PFSK-1 (cell line): Measurements from ENCODE around the gene HS6ST1.

Source experiments
- FOXP2 ChIP-seq: optimal IDR thresholded peaks from 2 replicates; pipeline ENCODE3; 2011; ENCODE audit warnings: borderline replicate concordance, control low read depth, inconsistent platforms; ENCODE audit not compliant: insufficient read depth; ENCODE audit errors: extremely low read length, extremely low read depth
- POLR2AphosphoS5 ChIP-seq: IDR thresholded peaks from 2 replicates; pipeline ENCODE4 v1.6.1; 2012; ENCODE audit warnings: low read depth, mild to moderate bottlenecking, control low read depth, low read length, moderate library complexity
- SIN3A ChIP-seq: IDR thresholded peaks from 2 replicates; pipeline ENCODE4 v1.6.1; 2012; ENCODE audit warnings: mild to moderate bottlenecking, low read length, moderate library complexity, borderline replicate concordance; ENCODE audit not compliant: insufficient read depth
- TAF1 ChIP-seq: IDR thresholded peaks from 2 replicates; pipeline ENCODE4 v1.6.1; 2012; ENCODE audit warnings: low read length, control low read depth, borderline replicate concordance; ENCODE audit not compliant: insufficient read depth
- TF ChIP-seq, protein P1 (sequence below), 2 experiments: IDR thresholded peaks; 2 replicates each; pipeline versions ENCODE4 v1.6.1 to v1.8.0; 2011 to 2012; ENCODE audit warnings: low read depth in 2 of 2, low read length in 2 of 2, control low read depth in 1 of 2, inconsistent platforms in 1 of 2, mild to moderate bottlenecking in 1 of 2, moderate library complexity in 1 of 2; ENCODE audit not compliant: insufficient read depth in 1 of 2

Gene HS6ST1

DNA sequence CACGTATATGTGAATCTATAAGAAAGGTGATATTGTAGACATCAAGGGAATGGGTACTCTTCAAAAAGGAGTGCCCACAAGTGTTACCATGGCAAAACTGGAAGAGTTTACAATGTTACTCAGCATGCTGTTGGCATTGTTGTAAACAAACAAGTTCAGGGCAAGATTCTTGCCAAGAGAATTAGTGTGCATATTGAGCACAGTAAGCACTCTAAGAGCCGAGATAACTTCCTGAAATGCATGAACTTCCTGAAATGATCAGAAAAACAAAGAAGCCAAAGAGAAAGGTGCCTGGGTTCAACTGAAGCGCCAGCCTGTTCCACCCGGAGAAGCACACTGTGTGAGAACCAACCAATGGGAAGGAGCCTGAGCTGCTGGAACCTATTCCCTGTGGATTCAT is 101.0 kb downstream of the HS6ST1 start:
- no peak for TF ChIP-seq SIN3A

DNA sequence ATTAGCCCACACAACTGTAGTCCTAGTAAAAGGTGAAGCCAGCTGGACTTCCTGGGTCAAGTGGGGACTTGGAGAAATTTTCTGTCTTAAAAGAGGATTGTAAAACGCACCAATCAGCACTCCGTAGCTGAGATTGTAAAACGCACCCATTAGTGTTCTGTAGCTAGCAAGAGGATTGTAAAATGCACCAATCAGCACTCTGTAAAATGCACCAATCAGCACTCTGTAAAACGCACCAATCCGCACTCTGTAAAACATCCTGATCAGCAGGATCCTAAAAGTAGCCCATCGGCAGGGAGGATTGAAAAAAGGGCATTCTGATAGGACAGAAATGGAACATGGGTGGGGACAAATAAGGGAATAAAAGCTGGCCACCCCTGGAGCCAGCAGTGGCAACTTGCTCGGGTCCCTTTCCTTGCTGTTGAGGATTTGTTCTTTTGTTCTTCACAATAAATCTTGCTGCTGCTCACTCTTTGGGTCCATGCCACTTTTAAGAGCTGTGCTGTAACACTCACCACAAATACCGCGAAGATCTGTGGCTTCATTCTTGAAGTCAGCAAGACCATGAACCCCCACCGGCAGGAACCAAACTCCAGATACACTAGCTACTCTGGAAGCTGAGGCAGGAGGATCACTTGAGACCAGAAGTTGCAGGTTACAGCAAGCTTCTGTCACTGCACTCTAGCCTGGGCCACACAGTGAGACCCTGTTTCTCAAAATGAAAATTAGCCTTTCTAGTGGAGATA is 102.6 kb downstream of the HS6ST1 start:
- no peak for TF ChIP-seq TAF1
- no peak for TF ChIP-seq SIN3A
- TF ChIP-seq, protein P1, sequence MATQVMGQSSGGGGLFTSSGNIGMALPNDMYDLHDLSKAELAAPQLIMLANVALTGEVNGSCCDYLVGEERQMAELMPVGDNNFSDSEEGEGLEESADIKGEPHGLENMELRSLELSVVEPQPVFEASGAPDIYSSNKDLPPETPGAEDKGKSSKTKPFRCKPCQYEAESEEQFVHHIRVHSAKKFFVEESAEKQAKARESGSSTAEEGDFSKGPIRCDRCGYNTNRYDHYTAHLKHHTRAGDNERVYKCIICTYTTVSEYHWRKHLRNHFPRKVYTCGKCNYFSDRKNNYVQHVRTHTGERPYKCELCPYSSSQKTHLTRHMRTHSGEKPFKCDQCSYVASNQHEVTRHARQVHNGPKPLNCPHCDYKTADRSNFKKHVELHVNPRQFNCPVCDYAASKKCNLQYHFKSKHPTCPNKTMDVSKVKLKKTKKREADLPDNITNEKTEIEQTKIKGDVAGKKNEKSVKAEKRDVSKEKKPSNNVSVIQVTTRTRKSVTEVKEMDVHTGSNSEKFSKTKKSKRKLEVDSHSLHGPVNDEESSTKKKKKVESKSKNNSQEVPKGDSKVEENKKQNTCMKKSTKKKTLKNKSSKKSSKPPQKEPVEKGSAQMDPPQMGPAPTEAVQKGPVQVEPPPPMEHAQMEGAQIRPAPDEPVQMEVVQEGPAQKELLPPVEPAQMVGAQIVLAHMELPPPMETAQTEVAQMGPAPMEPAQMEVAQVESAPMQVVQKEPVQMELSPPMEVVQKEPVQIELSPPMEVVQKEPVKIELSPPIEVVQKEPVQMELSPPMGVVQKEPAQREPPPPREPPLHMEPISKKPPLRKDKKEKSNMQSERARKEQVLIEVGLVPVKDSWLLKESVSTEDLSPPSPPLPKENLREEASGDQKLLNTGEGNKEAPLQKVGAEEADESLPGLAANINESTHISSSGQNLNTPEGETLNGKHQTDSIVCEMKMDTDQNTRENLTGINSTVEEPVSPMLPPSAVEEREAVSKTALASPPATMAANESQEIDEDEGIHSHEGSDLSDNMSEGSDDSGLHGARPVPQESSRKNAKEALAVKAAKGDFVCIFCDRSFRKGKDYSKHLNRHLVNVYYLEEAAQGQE (IDR thresholded peaks at IDR 0.05; ENCODE audit: insufficient read depth in 1 of 2, low read depth in 2 of 2, low read length in 2 of 2): no peak
- no peak for TF ChIP-seq FOXP2
- TF ChIP-seq POLR2AphosphoS5: no peak
